NCI-H82 (cell line): ENCODE data around the gene ANGPTL7.

Experiments used
- DNase-seq: peaks from one replicate; lab custom pipeline; 2025; lab: John Stamatoyannopoulos, UW

Gene ANGPTL7

DNA sequence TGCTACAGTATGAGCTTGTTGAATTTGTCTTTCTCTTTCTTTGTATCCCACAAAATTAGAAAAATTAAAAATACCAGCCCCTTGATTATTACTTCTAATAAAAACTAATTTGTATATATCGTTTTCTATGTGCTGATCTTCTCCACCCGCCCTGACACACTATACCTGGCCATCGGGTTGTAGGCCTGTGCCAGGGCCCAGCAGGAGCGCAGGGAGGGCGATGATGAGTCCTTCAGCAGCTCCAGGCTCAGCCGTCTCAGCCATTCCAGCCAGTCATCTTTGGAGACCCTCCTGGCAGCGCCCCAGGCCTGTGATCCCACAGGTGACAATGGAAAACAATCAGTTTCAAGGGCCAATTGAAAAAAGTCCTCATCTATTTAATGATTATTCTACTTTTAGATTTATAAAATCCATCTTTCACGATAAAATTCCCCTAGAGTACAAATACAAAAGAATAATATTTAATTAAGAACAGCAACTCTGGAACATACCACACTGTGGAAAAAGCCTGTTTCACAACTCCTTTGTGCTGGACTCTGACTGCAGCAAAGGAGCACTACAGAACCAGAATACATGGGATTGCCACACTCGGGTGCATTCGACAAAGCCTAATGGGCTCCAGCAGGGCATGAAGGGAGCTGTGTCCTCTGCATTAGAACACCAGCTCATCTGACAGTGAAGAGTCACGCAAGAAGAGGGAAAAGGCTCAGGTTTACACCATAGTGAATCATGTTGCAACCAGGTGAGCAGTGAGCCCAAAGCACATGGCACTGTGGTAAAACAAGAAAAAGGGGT, 15.4 kb downstream of the ANGPTL7 start:
- DNase-seq, result no peak

GRCh38 chr1:11207898-11208611, 18.9 kb downstream of the ANGPTL7 start:
- DNase-seq, result no peak

DNA sequence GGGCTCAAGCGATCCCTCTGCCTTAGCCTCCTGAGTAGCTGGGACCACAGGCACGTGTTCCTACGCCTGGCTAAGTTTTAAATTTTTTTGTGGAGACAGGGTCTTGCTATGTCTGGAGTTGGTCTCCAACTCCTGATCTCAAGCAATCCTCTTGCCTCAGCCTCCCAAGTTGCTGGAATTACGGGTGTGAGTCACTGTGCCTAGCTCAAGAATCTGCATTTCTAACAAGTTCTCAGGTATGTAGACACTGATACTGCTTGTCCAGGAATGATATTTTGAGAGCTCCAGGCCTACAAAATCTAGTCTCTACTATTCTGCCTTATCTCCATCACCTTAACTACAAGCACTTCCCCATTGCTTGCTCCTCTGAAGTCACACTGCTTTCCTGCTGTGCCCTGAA, 22.3 kb downstream of the ANGPTL7 start:
- DNase-seq, result no peak

DNA sequence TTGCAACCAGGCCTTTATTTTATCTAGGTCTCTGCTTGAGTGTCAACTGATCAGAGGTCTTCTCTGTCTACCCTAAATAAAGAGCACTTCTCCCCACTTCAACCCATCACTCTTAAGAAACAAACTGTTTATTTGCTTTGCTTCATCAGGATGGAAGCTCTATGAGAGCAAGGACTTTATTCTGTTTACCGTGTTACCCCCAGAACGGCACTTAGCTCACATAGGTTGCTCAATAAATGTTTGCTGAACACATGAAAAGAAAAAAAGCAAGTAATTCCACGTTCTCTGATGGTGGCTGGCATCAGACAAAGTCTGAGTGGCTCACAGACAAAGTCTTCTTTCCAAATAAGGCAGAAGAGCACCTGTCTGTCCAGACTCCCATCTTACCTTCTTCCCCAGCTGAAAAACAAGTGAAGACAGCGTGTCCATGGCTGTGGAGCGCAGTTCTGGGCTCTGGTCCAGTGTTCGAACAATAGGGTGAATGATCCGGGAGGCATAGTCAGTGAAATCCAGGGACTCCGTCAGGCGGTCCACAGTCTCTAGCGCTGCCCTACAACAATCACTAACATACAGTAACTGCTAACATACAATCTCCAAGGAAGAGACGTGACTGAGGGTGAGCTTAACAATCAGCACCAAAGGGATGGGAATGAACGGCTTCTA, 22.9 kb downstream of the ANGPTL7 start:
- DNase-seq, result no peak

GRCh38 chr1:11214698-11215380, 25.7 kb downstream of the ANGPTL7 start:
- DNase-seq, result peak; percentile 87

DNA sequence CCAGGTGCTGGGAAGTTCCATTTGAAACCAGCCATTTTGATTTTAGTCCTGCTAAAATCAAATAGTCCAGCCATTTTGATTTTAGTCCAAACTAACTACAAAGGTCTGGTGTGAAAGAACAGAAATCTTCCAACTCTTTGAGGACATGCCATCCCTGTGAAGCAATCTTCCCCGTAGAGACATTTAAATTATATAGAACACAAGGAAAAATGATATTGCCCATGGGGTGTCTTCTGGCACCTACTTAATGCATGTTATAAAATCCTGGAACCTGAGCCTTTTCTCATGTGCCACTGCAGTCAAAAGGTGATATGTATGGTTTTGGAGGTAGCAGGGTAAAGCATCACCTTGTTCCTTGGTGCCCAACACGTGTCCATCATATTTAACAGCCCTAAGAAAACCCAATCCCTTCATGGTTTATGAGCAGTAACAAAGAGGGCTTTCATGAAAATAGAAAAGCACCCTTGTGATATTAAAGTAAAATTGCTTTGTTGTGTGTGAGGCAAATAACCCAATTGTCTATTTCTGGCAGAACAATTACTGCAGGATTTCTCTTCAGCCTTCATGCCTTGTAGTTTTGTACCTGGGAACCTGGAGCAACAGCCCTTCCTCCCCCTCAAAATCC, 26.3 kb downstream of the ANGPTL7 start:
- no peak for DNase-seq

GRCh38 chr1:11216074-11216473, 26.9 kb downstream of the ANGPTL7 start:
- DNase-seq, result no peak

GRCh38 chr1:11227106-11228077, 38.2 kb downstream of the ANGPTL7 start:
- DNase-seq, result peak; percentile 73

DNA sequence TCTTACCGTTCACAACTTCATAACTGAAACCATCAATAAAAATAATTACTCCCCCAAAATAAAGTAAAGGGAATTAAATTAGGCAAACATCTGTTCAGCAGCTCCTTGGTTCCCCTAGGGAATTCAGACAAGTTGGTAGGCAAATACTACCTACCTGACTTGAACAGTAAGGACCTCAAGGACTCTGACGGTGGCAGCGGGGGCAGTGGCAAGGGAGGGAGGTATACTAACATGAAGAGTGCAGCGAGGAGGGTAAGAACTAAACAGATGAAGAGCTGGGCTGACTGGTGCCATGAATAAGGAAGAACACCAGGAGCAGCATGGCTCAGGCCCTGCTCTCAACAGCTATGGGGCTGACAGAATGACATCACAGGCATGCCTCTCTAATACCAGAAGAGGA, 40.0 kb downstream of the ANGPTL7 start:
- no peak for DNase-seq

GRCh38 chr1:11233208-11233607, 44.1 kb downstream of the ANGPTL7 start:
- DNase-seq, result no peak

DNA sequence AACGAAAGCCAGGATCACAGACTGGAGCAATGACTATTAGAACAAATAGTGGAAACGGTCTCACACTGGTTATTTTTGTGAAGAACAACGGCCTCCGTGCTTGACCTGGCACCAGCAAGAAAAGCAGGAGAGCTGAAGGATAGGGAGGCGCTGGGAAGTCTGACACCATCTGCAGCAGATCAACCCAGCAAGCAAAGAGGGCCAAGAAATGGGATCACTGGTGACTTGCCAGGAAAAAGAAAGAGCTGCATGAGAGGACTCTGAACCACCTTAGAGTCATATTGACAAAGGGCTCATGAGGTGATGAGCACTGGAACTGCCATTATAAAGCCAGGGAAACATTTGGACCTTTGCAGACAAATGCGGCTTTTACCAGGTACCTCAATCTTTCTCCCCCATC, 48.2 kb downstream of the ANGPTL7 start:
- no peak for DNase-seq

GRCh38 chr1:11238311-11238710, 49.2 kb downstream of the ANGPTL7 start:
- DNase-seq, result peak; percentile 46

DNA sequence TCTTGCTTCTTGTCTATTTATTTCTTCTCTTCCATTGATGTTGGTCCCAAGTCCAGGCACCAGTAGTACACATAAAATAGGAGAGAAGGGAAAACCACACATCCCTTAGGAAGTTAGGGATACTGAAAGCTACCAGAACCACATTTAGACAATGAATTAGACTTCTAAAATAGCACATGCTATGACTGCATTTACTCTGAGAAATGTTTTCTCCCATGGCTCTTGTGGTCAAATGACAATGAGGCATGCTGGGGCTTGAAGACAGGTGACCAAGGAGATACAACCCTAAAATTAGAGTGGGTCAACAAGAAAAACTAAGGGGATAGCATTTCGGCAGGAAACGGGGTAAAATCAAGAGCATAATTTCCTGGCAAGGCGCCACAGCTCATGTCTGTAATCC, 56.1 kb downstream of the ANGPTL7 start:
- DNase-seq, result no peak
